OCI-LY3 (cell line): ENCODE measurements around the gene DCC.

Experiments used
- EZH2phosphoT487 ChIP-seq: fragments of 200-600 bp; shearing (Covaris generic); IDR thresholded peaks from 2 replicates; pipeline ENCODE4 v1.6.1; 2018; ENCODE audit warnings: antibody characterized with exemption, mixed run types, low read depth
- TF ChIP-seq, protein P1 (sequence below): fragments of 200-600, 300-600 bp; sonication (generic); IDR thresholded peaks from 2 replicates; pipeline ENCODE4 v1.5.1; 2014; ENCODE audit warnings: antibody characterized with exemption, low read length, low read depth

DNA sequence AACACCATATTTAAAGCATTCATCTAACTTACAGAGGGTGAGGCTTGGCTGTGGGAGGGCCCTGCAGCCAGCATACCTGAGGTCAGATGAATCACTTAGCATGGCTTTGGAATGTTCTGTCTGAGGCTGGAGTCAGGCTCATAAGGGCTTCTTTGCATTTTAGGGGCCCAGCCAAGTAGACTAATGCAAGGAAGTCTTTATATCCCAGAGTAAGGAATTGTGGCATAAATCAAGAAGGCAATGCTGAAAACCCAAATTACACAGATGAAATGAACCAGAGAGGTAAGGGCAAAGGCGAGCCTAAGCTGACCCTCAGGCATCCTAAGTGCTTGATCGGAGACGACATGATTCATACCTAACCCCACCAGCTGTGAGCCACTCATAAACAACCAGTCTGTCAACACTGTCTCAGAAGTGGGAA is 383.6 kb downstream of the DCC start:
- TF ChIP-seq, protein P1, sequence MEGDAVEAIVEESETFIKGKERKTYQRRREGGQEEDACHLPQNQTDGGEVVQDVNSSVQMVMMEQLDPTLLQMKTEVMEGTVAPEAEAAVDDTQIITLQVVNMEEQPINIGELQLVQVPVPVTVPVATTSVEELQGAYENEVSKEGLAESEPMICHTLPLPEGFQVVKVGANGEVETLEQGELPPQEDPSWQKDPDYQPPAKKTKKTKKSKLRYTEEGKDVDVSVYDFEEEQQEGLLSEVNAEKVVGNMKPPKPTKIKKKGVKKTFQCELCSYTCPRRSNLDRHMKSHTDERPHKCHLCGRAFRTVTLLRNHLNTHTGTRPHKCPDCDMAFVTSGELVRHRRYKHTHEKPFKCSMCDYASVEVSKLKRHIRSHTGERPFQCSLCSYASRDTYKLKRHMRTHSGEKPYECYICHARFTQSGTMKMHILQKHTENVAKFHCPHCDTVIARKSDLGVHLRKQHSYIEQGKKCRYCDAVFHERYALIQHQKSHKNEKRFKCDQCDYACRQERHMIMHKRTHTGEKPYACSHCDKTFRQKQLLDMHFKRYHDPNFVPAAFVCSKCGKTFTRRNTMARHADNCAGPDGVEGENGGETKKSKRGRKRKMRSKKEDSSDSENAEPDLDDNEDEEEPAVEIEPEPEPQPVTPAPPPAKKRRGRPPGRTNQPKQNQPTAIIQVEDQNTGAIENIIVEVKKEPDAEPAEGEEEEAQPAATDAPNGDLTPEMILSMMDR, result no peak
- no peak for TF ChIP-seq EZH2phosphoT487
